HepG2 (cell line): ENCODE measurements around the gene CLIC6. TPM values are rescaled to one million over a fixed set of nuclear protein-coding genes. Genes with fewer than 3 reads are reported as not detected.

ENCODE experiments used
- CHD2 ChIP-seq: IDR thresholded peaks from 2 replicates; pipeline ENCODE4 v1.6.1; 2011; ENCODE audit warnings: low read depth, low read length, improper control_type of control experiment
- DMTF1 ChIP-seq: sonication (generic); formaldehyde crosslinking; IDR thresholded peaks from 2 replicates; pipeline ENCODE4 v1.4.0; 2020; ENCODE audit warnings: mild to moderate bottlenecking, missing genetic modification reagents
- HMG20A ChIP-seq: IDR thresholded peaks from 2 replicates; pipeline ENCODE4 v1.6.1; 2016; ENCODE audit warnings: borderline replicate concordance
- KLF6 ChIP-seq: IDR thresholded peaks from 2 replicates; pipeline ENCODE4 v1.8.0; 2016; ENCODE audit warnings: missing biosample characterization, missing genetic modification reagents
- NFE2L2 ChIP-seq: fragments of 150-350 bp; IDR thresholded peaks from 2 replicates; pipeline ENCODE4 v1.6.1; 2014; ENCODE audit warnings: low read length
- REL ChIP-seq: sonication (generic); formaldehyde crosslinking; conservative IDR thresholded peaks from 2 replicates; pipeline ENCODE4 v1.8.0; 2022; ENCODE audit warnings: mild to moderate bottlenecking, missing genetic modification reagents, moderate library complexity
- SMARCE1 ChIP-seq: fragments of 450-650 bp; IDR thresholded peaks from 2 replicates; pipeline ENCODE4 v1.6.1; 2017; ENCODE audit warnings: borderline replicate concordance
- SOX6 ChIP-seq, 2 experiments: fragments of 450-650 bp in 1 of 2; sonication (generic) in 1 of 2; formaldehyde crosslinking in 1 of 2; IDR thresholded peaks; 2 replicates each; pipeline versions ENCODE4 v1.4.0 to v1.6.1; 2017 to 2020; ENCODE audit warnings: antibody characterized with exemption in 1 of 2, mild to moderate bottlenecking in 1 of 2, missing genetic modification reagents in 1 of 2
- ZFP90 ChIP-seq: sonication (generic); formaldehyde crosslinking; IDR thresholded peaks from 2 replicates; pipeline ENCODE4 v1.8.0; 2022; ENCODE audit warnings: missing genetic modification reagents, mild to moderate bottlenecking, inconsistent platforms, borderline replicate concordance
- ZNF383 ChIP-seq: sonication (generic); formaldehyde crosslinking; IDR thresholded peaks from 2 replicates; pipeline ENCODE4 v1.4.0; 2020; ENCODE audit warnings: missing genetic modification reagents, mild to moderate bottlenecking, borderline replicate concordance
- ZNF713 ChIP-seq: sonication (generic); formaldehyde crosslinking; IDR thresholded peaks from 2 replicates; pipeline ENCODE4 v1.4.0; 2020; ENCODE audit warnings: mild to moderate bottlenecking, missing genetic modification reagents
- polyA plus RNA-seq, 8 experiments: library from polyadenylated mRNA; depleted of rRNA in 3 of 8; stranded (reverse) in 7 of 8; unstranded in 1 of 8; fragments of >200 nt; fragmentation: Illumina TruSeq in 4 of 8; extraction: Trizol in 4 of 8; gene quantifications; 2 replicates each; pipeline versions ENCODE4 v1.2.1 to v1.2.3, GENCODE V29; 2011 to 2016; ENCODE audit warnings: low read depth in 4 of 8, missing spikeins in 1 of 8, mixed read lengths in 1 of 8; ENCODE audit not compliant: insufficient read depth in 1 of 8
- total RNA-seq, 5 experiments: library from RNA; depleted of rRNA; stranded (reverse); fragments of >200 nt; fragmentation: Illumina TruSeq; extraction: Trizol; gene quantifications; 2 replicates each; pipeline ENCODE4 v1.2.3, GENCODE V29; 2016; ENCODE audit warnings: low read depth in 1 of 5
- TF ChIP-seq, protein P1 (sequence below): sonication (generic); formaldehyde crosslinking; IDR thresholded peaks from 2 replicates; pipeline ENCODE4 v1.5.1; 2020; ENCODE audit warnings: mild to moderate bottlenecking, missing genetic modification reagents, borderline replicate concordance
- TF ChIP-seq, protein P2 (sequence below): IDR thresholded peaks from 2 replicates; pipeline ENCODE4 v1.6.1; 2016; ENCODE audit warnings: missing biosample characterization, missing genetic modification reagents, low read depth

The CLIC6 gene
- total and polyA plus RNA-seq, 2 of the 13 experiments (the other 11 are each of a cell fraction or from before 2014, with no cell fraction given): not detected

GRCh38 chr21:34745557-34746255 is 76.9 kb downstream of the CLIC6 start (continued):
- TF ChIP-seq, protein P1, sequence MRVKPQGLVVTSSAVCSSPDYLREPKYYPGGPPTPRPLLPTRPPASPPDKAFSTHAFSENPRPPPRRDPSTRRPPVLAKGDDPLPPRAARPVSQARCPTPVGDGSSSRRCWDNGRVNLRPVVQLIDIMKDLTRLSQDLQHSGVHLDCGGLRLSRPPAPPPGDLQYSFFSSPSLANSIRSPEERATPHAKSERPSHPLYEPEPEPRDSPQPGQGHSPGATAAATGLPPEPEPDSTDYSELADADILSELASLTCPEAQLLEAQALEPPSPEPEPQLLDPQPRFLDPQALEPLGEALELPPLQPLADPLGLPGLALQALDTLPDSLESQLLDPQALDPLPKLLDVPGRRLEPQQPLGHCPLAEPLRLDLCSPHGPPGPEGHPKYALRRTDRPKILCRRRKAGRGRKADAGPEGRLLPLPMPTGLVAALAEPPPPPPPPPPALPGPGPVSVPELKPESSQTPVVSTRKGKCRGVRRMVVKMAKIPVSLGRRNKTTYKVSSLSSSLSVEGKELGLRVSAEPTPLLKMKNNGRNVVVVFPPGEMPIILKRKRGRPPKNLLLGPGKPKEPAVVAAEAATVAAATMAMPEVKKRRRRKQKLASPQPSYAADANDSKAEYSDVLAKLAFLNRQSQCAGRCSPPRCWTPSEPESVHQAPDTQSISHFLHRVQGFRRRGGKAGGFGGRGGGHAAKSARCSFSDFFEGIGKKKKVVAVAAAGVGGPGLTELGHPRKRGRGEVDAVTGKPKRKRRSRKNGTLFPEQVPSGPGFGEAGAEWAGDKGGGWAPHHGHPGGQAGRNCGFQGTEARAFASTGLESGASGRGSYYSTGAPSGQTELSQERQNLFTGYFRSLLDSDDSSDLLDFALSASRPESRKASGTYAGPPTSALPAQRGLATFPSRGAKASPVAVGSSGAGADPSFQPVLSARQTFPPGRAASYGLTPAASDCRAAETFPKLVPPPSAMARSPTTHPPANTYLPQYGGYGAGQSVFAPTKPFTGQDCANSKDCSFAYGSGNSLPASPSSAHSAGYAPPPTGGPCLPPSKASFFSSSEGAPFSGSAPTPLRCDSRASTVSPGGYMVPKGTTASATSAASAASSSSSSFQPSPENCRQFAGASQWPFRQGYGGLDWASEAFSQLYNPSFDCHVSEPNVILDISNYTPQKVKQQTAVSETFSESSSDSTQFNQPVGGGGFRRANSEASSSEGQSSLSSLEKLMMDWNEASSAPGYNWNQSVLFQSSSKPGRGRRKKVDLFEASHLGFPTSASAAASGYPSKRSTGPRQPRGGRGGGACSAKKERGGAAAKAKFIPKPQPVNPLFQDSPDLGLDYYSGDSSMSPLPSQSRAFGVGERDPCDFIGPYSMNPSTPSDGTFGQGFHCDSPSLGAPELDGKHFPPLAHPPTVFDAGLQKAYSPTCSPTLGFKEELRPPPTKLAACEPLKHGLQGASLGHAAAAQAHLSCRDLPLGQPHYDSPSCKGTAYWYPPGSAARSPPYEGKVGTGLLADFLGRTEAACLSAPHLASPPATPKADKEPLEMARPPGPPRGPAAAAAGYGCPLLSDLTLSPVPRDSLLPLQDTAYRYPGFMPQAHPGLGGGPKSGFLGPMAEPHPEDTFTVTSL (CRISPR knock-in tag): no peak
- TF ChIP-seq SMARCE1 (no peak), KLF6 (no peak), DMTF1 (no peak), ZNF383 (CRISPR knock-in tag) (no peak), HMG20A (no peak), REL (no peak), SOX6 (IDR thresholded peaks at IDR 0.05) (no peak), SOX6 (CRISPR knock-in tag; IDR thresholded peaks at IDR 0.05) (no peak; the same call in none of the 2 replicates), CHD2 (no peak), ZFP90 (CRISPR knock-in tag) (no peak), NFE2L2 (no peak), ZNF713 (CRISPR knock-in tag) (no peak)
- TF ChIP-seq, protein P2, sequence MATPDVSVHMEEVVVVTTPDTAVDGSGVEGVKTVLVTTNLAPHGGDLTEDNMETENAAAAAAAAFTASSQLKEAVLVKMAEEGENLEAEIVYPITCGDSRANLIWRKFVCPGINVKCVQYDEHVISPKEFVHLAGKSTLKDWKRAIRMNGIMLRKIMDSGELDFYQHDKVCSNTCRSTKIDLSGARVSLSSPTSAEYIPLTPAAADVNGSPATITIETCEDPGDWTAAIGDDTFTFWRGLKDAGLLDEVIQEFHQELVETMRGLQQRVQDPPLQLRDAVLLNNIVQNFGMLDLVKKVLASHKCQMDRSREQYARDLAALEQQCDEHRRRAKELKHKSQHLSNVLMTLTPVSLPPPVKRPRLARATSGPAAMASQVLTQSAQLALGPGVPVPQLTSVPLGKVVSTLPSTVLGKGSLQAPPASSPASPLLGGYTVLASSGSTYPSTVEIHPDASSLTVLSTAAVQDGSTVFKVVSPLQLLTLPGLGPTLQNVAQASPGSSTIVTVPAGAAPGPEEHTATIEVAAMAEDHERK (CRISPR knock-in tag): no peak
- TF ChIP-seq, all 625 proteins: peak for 121
